Panc1 (cell line): ENCODE data around the gene GALNT13. TPM values are rescaled to one million over a fixed set of nuclear protein-coding genes. Genes with fewer than 3 reads are reported as not detected.

ENCODE experiments used
- ATAC-seq: fragments of 200-7000 bp; cut with Tn5 transposase; 2 replicates; pipeline ENCODE4 v1.9.1; 2020; ENCODE audit warnings: mild to moderate bottlenecking, moderate library complexity
- BruUV-seq: library from RNA; stranded (reverse); fragments of 400-500 nt; replicated peaks from 2 replicates; lab custom pipeline; 2021; lab: Mats Ljungman, UMichigan
- CTCF ChIA-PET: fragments of 300-600 bp; sonication (Branson Sonifier 250); formaldehyde crosslinking; loops from one replicate; lab custom pipeline; 2022; ENCODE audit warnings: antibody characterized with exemption; lab: Charles Lee
- POLR2A ChIA-PET: fragments of 300-600 bp; sonication (Branson Sonifier 250); formaldehyde crosslinking; loops from one replicate; lab custom pipeline; 2022; ENCODE audit warnings: antibody characterized with exemption; lab: Charles Lee
- DNase-seq: peaks from one replicate; pipeline ENCODE4 v3.0.0-alpha.2; 2010; ENCODE audit warnings: low read depth, low spot score
- H3K27ac ChIP-seq: 2 replicates; pipeline ENCODE4 v1.5.1; 2011; ENCODE audit warnings: mild to moderate bottlenecking, low read length, inconsistent platforms
- H3K27me3 ChIP-seq: fragments of 200-500 bp; sonication (Bioruptor generic); 2 replicates; pipeline ENCODE4 v1.6.0; 2014; ENCODE audit warnings: low read length, inconsistent platforms; ENCODE audit not compliant: control insufficient read depth, insufficient read depth
- H3K36me3 ChIP-seq: fragments of 200-500 bp; sonication (Bioruptor generic); 2 replicates; pipeline ENCODE4 v1.5.1; 2014; ENCODE audit warnings: inconsistent platforms, mild to moderate bottlenecking, low read length, moderate library complexity; ENCODE audit not compliant: control insufficient read depth, insufficient read depth
- H3K4me1 ChIP-seq: 2 replicates; pipeline ENCODE4 v1.5.1; 2011; ENCODE audit warnings: inconsistent platforms, mild to moderate bottlenecking, low read length, moderate library complexity; ENCODE audit not compliant: control insufficient read depth, insufficient read depth
- H3K4me3 ChIP-seq, 2 experiments: 2 replicates each; pipeline ENCODE4 v1.5.1; 2011 to 2012; ENCODE audit warnings: low read depth in 2 of 2, low read length in 2 of 2, mild to moderate bottlenecking in 2 of 2, inconsistent platforms in 1 of 2, moderate library complexity in 1 of 2
- H3K9me3 ChIP-seq: fragments of 200-500 bp; sonication (Bioruptor generic); 2 replicates; pipeline ENCODE4 v1.5.1; 2014; ENCODE audit warnings: low read depth, mild to moderate bottlenecking, inconsistent platforms, low read length, moderate library complexity; ENCODE audit not compliant: control insufficient read depth, insufficient read depth
- POLR2AphosphoS5 ChIP-seq: IDR thresholded peaks from 2 replicates; pipeline ENCODE4 v1.6.1; 2012; ENCODE audit warnings: mild to moderate bottlenecking, low read depth, low read length, moderate library complexity
- SIN3A ChIP-seq: IDR thresholded peaks from 2 replicates; pipeline ENCODE4 v1.6.1; 2012; ENCODE audit warnings: low read depth, mild to moderate bottlenecking, low read length, moderate library complexity, borderline replicate concordance; ENCODE audit not compliant: insufficient read depth
- TCF7L2 ChIP-seq: IDR thresholded peaks from 2 replicates; pipeline ENCODE4 v1.6.1; 2011; ENCODE audit warnings: mild to moderate bottlenecking, low read depth, low read length, inconsistent platforms
- in situ Hi-C: cut with HindIII; loops from 2 replicates; pipeline ENCODE4 v1.10.0; 2016; ENCODE audit warnings: low sequenced_read_pairs, low pct_unique_long_range_greater_than_20kb
- intact Hi-C: fragments of 100-400 bp; cut with micrococcal nuclease; formaldehyde crosslinking; loops from one replicate; pipeline ENCODE4 v1.10.0; 2022; ENCODE audit not compliant: unreplicated experiment
- total RNA-seq: library from RNA; stranded (reverse); gene quantifications from one replicate; pipeline ENCODE4 v1.2.1, GENCODE V29; 2021; ENCODE audit not compliant: unreplicated experiment
- TF ChIP-seq, protein P1 (sequence below): fragments of 450-650 bp; IDR thresholded peaks from 2 replicates; pipeline ENCODE4 v1.5.1; 2017; ENCODE audit warnings: mild to moderate bottlenecking
- TF ChIP-seq, protein P2 (sequence below), 2 experiments: IDR thresholded peaks; 2 replicates each; pipeline ENCODE4 v1.6.1; 2011 to 2012; ENCODE audit warnings: low read depth in 2 of 2, control low read depth in 1 of 2, low read length in 1 of 2, mild to moderate bottlenecking in 1 of 2, moderate library complexity in 1 of 2; ENCODE audit not compliant: insufficient read depth in 1 of 2

The GALNT13 gene
- total RNA-seq, 1 experiment from 2014 or later = not detected

DNA sequence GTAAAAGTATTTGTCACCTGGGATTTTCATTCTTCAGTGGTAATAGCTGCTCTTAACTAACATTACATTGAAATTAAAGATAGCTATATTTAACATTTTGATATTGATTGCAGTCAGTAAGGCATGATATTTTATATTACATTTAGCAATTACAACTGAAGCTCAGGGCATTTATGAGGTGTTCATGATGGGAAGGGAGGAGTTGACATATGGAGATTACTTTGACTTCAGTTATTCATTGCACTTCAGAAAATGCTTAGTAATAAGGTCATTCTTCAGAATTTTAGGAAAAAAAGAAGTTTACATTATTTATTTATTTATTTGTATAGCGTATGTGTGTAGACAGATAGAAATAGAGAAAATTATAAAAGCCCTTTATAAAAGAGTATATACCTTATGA is 352.0 kb downstream of the GALNT13 start:
- intact Hi-C loops = no loop called here
- BruUV-seq = no TSS peak

DNA sequence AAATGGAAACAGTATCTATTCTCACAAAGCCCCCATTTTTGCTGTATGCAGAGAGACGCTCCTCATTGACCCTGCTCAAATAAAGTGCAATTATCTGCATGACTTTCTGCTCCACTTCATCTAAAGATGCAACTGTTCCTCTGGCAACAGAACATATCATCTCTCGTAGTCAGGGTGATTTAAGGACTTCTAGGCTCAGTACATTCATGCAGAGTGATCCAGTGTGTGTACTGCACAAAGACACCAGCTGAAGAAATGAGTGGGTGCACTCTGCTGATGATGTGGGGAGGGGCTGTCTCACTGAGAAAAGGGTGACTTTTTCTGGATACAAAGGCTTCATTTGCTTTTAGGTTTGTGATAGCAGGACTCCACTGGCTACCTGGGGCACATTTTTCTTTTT is 355.2 kb downstream of the GALNT13 start:
- TF ChIP-seq POLR2AphosphoS5 (no peak), SIN3A (no peak), TCF7L2 (no peak)
- TF ChIP-seq, protein P1, sequence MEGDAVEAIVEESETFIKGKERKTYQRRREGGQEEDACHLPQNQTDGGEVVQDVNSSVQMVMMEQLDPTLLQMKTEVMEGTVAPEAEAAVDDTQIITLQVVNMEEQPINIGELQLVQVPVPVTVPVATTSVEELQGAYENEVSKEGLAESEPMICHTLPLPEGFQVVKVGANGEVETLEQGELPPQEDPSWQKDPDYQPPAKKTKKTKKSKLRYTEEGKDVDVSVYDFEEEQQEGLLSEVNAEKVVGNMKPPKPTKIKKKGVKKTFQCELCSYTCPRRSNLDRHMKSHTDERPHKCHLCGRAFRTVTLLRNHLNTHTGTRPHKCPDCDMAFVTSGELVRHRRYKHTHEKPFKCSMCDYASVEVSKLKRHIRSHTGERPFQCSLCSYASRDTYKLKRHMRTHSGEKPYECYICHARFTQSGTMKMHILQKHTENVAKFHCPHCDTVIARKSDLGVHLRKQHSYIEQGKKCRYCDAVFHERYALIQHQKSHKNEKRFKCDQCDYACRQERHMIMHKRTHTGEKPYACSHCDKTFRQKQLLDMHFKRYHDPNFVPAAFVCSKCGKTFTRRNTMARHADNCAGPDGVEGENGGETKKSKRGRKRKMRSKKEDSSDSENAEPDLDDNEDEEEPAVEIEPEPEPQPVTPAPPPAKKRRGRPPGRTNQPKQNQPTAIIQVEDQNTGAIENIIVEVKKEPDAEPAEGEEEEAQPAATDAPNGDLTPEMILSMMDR = no peak
- TF ChIP-seq, protein P2, sequence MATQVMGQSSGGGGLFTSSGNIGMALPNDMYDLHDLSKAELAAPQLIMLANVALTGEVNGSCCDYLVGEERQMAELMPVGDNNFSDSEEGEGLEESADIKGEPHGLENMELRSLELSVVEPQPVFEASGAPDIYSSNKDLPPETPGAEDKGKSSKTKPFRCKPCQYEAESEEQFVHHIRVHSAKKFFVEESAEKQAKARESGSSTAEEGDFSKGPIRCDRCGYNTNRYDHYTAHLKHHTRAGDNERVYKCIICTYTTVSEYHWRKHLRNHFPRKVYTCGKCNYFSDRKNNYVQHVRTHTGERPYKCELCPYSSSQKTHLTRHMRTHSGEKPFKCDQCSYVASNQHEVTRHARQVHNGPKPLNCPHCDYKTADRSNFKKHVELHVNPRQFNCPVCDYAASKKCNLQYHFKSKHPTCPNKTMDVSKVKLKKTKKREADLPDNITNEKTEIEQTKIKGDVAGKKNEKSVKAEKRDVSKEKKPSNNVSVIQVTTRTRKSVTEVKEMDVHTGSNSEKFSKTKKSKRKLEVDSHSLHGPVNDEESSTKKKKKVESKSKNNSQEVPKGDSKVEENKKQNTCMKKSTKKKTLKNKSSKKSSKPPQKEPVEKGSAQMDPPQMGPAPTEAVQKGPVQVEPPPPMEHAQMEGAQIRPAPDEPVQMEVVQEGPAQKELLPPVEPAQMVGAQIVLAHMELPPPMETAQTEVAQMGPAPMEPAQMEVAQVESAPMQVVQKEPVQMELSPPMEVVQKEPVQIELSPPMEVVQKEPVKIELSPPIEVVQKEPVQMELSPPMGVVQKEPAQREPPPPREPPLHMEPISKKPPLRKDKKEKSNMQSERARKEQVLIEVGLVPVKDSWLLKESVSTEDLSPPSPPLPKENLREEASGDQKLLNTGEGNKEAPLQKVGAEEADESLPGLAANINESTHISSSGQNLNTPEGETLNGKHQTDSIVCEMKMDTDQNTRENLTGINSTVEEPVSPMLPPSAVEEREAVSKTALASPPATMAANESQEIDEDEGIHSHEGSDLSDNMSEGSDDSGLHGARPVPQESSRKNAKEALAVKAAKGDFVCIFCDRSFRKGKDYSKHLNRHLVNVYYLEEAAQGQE (IDR thresholded peaks at IDR 0.05; ENCODE audit: insufficient read depth in 1 of 2, low read depth in 2 of 2, low read length in 1 of 2) = no peak
- CTCF ChIA-PET = no interaction called here
- in situ Hi-C loops = no loop called here
- H3K4me3 ChIP-seq = no peak overlapping the region
- no peaks in the 10 kb centered on the region for H3K36me3 ChIP-seq
- ATAC-seq (no peak), DNase-seq (no peak)
- H3K27ac ChIP-seq = no peak overlapping the region
- H3K9me3 ChIP-seq = no peaks in the 10 kb centered on the region
- H3K4me1 ChIP-seq = no peaks in the 10 kb centered on the region
- H3K27me3 ChIP-seq = no peaks in the 10 kb centered on the region
- no TSS peak for BruUV-seq
- intact Hi-C loops = no loop called here
- POLR2A ChIA-PET = no interaction called here

More for the DNA sequence above, 352.0 kb downstream of the GALNT13 start:
- ChIA-PET CTCF (no interaction called here), POLR2A (no interaction called here)
- Histone ChIP-seq H3K27me3 (no peaks in the 10 kb centered on the region), H3K4me3 (no peak overlapping the region), H3K4me1 (no peaks in the 10 kb centered on the region), H3K9me3 (no peaks in the 10 kb centered on the region; the same call in 1 of the 2 replicates), H3K27ac (no peak overlapping the region), H3K36me3 (no peaks in the 10 kb centered on the region)
- ATAC-seq (no peak), DNase-seq (no peak)
- in situ Hi-C loops = no loop called here
- TF ChIP-seq SIN3A (no peak), POLR2AphosphoS5 (no peak), TCF7L2 (no peak)
- TF ChIP-seq, protein P2 (IDR thresholded peaks at IDR 0.05; ENCODE audit: insufficient read depth in 1 of 2, low read depth in 2 of 2, low read length in 1 of 2) = no peak
- TF ChIP-seq, protein P1 = no peak
